Measurements from ENCODE around the gene FGD1.

The FGD1 gene

GRCh38 chrX:54470054-54470760 lies 25.8 kb downstream of the FGD1 start:
- DNase-seq, result no peak

DNA sequence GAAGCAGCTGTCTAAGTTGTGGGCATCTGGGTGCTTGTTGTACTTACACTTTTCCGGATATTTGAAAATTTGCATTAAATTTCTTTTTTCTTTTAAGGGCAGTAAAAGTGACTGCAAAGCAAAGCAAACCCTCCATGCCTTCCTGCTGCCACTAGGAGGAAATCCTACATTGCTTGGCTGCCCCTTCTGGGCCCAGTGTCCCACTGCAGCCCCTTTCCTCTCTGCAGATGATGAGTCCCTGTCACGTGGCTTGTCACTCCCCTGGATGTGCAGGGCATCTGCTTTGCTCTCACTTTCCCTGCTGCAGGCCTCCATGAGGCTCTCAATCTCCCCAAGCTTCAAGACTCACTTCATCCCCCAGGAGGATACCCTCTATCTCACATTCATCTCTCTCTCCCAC lies 43.1 kb downstream of the FGD1 start:
- no peak for DNase-seq

GRCh38 chrX:54449929-54450328 lies 46.1 kb downstream of the FGD1 start:
- DNase-seq, result no peak

- no peak for DNase-seq
Measured at GRCh38 chrX:54447461-54447860, 48.6 kb downstream of the FGD1 start.

DNA sequence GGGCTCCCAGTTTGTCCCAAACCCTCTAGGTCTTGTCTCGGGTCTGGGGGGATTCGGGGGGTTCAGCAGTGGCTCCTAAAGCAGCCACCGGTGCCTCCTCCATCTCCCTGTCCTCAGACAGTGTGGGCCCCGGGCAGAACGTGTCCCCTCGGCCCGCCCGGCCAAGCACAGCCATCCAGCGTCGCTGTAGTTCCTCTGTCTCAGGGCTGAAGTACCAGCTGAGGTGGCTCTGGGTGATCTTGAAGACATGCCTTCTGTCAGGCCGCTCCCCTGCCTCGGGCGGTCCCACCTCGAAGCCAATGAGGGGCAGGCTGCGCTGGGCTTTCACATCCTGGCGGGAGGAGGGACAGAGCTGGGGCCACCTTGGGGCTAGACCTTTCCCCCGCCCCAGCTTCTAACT lies 50.0 kb downstream of the FGD1 start:
- DNase-seq, result no peak

GRCh38 chrX:54444752-54445151 lies 51.3 kb downstream of the FGD1 start:
- no peak for DNase-seq

GRCh38 chrX:54442790-54443189 lies 53.2 kb downstream of the FGD1 start:
- DNase-seq, result no peak

GRCh38 chrX:54439960-54440871 lies 55.8 kb downstream of the FGD1 start, which contains the start of gene TSR2:
Gene TSR2, plus strand, starts transcription at chrX:54440404. Its CDS starts 18 bp downstream, at chrX:54440422.
- DNase-seq, result peak; percentile 41 to 66

DNA sequence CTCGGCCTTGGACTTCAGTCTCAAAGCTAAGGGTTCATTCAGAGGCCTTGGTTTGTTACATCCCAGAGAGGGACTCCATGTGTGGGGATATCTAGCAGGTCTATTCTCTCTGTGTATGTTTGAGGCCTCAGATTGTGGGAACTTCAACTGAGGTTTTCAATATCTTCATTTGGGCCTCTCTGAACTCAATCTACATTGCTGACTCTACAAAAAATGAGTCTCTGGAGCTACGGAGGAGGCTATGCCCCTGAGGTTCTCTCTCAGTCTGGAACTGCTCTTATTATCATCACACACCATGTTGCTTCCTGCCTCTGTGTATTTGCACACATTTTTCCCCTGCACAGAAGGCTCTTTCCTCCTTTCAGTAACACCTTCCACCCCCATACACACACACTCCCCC lies 60.9 kb downstream of the FGD1 start:
- no peak for DNase-seq

DNA sequence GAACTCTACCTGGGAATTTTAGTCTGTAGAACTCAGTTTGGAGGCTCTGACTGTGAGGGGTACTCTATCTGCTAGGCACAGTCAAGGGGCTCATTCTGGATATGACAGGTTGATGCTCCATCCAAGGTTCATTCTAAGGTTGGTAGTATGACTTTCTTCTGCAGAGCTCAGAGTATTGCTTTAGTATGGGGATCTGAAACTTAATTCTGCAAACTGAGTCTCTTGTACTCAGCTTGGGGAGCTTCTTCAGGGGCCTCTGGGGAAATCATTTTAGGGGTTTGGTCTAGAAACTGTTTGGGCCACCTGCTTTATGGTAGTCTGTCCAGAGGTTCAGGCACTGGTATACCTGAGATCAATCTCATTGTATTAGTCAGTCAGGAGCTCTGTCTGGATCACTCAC lies 65.5 kb downstream of the FGD1 start:
- DNase-seq, result no peak

- DNase-seq, result no peak
Measured at GRCh38 chrX:54427837-54428424, 68.1 kb downstream of the FGD1 start.

DNA sequence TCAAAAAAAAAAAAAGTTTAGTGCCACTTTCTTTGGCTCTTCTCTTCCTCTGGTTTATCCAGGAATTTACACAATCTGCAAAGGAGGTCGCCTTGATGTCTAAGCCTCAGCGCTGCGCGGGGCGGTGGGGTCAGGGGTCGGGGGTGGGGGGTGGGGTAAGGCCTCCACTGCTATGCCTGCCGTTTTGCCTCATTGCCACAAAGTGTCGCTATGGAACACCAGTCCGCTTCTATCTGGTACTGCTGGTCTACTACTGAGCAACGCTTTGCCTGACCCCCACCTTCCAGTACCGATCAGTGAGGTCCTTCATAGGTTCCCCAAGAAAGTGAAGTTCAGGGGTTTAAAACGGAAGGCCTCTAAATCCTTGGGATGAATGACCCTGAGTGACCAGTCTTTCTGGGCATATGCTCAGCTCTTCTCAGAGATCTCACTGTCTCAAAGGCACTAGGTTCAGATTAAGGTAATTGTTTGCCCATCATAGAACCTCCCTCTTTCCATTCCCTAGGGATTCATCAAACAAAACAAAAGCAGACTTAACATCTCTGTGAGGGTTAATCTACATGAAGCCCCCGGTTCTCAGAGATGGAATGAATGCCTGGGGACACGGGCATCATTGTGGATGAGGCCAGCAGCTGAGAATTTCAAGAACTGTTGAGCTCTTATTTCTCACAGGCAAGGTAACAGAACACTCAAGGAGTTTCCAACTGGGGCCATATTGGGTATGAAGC lies 72.7 kb downstream of the FGD1 start:
- no peak for DNase-seq

DNA sequence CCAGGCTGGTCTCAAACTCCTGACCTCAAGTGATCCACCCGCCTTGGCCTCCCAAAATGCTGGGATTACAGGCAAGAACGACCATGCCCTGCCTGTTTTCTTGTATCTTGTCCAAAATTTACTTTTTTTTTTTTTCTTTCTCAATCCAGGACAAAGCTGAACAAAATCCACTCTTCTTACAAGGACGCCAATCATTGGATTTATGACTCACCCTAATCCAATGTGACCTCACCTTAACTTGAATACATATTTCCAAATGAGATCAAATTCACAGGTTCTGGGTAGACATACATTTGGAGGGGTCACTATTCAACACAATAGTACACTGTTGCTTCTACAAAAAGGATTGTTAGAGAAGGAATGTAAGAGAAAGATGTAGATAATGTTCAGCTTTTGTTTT lies 73.9 kb downstream of the FGD1 start:
- DNase-seq, result no peak

GRCh38 chrX:54419559-54420302 lies 76.3 kb downstream of the FGD1 start:
- DNase-seq, result no peak

GRCh38 chrX:54416965-54417364 lies 79.1 kb downstream of the FGD1 start:
- DNase-seq, result no peak

GRCh38 chrX:54415534-54416350 lies 80.3 kb downstream of the FGD1 start:
- DNase-seq, result no peak

- no peak for DNase-seq
Measured at GRCh38 chrX:54413753-54414152, 82.3 kb downstream of the FGD1 start.

GRCh38 chrX:54411732-54412131 lies 84.3 kb downstream of the FGD1 start:
- DNase-seq, result no peak

- DNase-seq, result no peak
Measured at GRCh38 chrX:54407266-54407665, 88.8 kb downstream of the FGD1 start.

- no peak for DNase-seq
Measured at GRCh38 chrX:54397113-54397512, 98.9 kb downstream of the FGD1 start.
